DMS79 (cell line): ENCODE measurements around the gene SH2D5.
A peak's percentile ranks its signal among the peaks of the same experiment; 100 is the strongest.

Source experiments
- DNase-seq: peaks from one replicate; lab custom pipeline; 2025; lab: John Stamatoyannopoulos, UW

The SH2D5 gene

DNA sequence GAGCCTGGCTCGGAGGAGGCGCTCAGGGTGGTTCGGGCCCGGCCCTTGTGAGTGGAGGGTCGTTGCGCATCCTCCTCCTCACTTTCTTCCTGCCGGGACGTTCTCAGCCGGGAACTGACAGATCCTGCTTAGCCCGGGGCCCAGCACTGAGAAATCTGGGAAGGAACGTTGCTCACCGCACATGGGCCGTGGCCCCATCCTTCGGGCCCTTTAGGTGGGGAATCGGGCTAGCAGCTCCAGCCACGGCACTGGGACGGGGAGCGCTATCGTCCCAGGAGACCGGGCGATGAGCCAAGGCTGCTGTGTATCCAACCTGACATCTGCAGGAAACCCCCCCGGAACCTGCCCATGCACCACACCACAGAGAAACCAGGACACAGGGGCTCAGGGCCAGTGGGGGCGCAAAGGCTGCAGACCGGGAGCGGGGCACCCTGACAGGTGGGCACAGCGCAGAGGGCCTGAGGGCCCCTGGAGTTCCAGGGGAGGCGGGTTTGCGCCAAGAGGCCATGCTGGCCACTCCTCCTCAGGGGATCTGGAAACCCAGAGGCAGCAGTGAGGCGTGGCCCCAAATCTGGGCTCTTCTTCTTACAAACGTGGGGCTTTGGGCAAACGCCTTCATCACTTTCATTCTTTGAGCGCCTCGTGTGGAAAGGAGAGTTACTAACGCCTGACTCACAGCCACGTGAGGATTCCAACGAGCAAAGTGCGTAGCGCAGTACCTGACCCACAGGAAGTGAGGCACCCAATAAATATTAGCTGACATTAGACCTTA, at the start of gene SH2D5:
Gene SH2D5 (minus strand): TSS at position 116 of the 772 bp plus-strand sequence. CDS start 4,659 bp downstream, outside the sequence.
- peak; percentile 63 for DNase-seq

DNA sequence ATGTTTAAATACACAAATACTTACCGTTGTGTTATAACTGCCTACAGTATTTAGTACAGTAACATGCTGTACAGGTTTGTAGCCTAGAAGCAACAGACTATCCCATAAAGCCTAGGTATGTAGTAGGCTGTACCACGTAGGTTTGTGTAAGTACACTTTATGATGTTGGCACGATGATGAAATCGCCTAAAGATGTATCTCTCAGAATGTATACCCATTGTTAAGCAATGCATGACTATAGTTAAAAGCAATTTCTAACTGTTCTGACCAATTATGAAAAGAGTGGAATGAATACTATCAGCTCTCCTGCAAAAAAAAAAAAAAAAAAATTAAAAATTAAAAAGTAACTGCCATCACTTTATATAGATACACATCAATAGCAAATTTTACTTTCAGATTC, 43.2 kb upstream of the SH2D5 start:
- DNase-seq, result no peak

GRCh38 chr1:20771780-20772179, 39.3 kb upstream of the SH2D5 start:
- no peak for DNase-seq

GRCh38 chr1:20770314-20771087, 38.0 kb upstream of the SH2D5 start:
- no peak for DNase-seq

GRCh38 chr1:20767271-20767670, 34.8 kb upstream of the SH2D5 start:
- no peak for DNase-seq

GRCh38 chr1:20763417-20763816, 30.9 kb upstream of the SH2D5 start:
- no peak for DNase-seq

GRCh38 chr1:20760322-20760721, 27.8 kb upstream of the SH2D5 start:
- DNase-seq, result no peak

DNA sequence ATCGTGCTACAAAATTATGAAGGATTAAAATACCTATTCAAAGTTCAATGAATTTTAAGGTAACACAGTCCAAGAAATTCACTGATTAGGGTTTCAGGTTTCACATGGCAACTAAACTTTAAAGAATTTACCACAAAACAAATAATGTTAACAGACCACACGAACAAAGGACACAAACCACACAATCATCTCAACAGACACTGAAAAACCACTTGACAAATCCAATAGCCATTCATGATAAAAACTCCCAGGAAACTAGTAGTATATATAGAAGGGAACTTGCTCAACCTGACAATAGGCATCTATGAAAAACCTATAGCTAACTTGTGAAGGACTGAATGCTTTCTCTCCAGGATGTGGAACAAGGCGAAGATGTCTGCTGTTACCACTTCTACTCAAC, 21.1 kb upstream of the SH2D5 start:
- DNase-seq, result peak; percentile 19

DNA sequence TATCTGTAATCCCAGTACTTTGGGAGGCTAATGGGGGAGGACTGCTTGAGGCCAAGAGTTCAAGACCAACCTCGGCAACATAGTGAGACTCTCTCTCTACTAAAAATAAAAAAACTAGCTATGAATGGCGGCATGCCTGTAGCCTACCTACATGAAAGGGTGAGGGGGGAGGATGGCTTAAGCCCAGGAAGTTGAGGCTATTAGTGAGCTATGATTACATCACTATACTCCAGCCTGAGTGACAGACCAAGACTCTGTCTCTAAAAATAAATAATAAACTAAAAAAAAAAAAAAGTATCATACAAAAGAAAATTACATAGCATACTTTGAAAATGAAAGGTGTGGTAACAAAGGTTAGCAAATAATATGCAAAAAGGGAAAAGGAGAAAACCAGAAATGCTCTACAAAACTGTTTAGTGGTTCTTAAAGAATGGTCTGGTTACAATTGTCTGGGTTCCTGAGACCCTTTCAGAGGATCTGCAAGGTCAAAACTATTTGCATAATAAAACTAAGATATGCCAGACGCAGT, 19.0 kb upstream of the SH2D5 start:
- DNase-seq, result no peak

DNA sequence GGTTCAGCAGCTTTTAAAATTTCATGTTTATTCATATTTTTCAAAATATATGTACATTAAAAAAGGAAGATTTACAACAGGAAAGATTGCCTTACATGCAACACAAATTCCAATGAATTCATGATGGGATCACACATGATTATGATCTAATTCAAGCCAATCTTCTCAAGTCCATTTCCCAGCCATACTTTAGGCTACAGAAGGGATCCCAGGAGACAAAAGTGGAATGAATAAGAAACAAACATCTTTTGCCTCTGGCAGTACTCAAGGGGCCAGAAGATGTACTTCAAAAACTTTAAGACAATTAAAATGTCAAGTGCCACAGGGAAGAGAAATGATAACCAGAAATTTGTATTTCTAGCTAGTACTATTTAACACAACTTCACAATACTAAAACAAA, 10.2 kb upstream of the SH2D5 start:
- DNase-seq, result no peak

- no peak for DNase-seq
These were observed 8.3 kb upstream of the SH2D5 start for GRCh38 chr1:20740781-20741180.

DNA sequence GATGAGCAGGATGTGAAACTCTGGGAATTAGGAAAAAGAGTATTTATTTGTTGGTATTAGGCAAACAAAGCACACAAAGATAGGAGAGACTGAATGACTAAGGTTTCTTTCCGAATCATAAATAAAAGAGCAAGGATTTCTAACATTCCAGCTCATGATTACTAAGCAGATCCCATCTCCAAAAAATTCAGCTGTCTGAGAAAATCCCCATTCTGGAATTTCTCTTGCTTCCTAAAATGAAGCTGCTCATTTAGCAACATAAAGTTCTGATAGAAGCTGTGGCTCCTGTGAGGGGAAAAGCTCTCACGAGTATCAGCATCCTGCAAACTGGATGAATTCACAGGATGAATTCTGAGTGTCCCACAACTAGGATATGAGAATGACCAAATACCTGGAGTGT, 6.7 kb upstream of the SH2D5 start:
- no peak for DNase-seq

DNA sequence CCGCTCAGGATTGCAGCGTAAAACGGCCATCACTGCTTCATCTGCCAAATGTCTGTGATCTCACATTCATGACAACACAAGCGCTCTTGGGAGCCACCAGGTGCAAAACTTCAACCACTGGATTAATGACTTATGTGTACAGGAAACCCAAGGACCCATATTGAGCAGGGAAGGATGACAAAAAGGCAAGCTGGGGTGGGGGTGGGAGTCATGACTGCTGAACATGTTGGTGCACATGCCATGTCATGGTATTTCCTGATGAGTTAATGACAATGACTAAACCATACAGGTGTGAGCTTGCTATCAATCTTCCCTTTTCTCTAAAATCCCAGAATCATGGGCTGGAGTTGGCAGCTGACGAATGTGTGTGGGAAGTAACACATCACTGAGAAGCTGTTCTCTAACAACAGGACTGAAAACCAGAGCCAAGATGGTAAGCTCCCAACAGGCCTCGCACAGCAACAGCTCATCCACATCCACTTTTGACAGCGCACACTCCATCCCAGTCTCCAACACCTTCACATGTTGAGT, 3.1 kb upstream of the SH2D5 start:
- no peak for DNase-seq

GRCh38 chr1:20733360-20733975, 965 bp upstream of the SH2D5 start:
- DNase-seq, result peak; percentile 32

- peak; percentile 41 for DNase-seq
These were observed 374 bp downstream of the SH2D5 start for GRCh38 chr1:20732071-20732587.

GRCh38 chr1:20731057-20731991, 1.2 kb downstream of the SH2D5 start:
- DNase-seq, result no peak

GRCh38 chr1:20730690-20731056, 1.8 kb downstream of the SH2D5 start:
- no peak for DNase-seq

GRCh38 chr1:20729990-20730689, 2.4 kb downstream of the SH2D5 start:
- no peak for DNase-seq

DNA sequence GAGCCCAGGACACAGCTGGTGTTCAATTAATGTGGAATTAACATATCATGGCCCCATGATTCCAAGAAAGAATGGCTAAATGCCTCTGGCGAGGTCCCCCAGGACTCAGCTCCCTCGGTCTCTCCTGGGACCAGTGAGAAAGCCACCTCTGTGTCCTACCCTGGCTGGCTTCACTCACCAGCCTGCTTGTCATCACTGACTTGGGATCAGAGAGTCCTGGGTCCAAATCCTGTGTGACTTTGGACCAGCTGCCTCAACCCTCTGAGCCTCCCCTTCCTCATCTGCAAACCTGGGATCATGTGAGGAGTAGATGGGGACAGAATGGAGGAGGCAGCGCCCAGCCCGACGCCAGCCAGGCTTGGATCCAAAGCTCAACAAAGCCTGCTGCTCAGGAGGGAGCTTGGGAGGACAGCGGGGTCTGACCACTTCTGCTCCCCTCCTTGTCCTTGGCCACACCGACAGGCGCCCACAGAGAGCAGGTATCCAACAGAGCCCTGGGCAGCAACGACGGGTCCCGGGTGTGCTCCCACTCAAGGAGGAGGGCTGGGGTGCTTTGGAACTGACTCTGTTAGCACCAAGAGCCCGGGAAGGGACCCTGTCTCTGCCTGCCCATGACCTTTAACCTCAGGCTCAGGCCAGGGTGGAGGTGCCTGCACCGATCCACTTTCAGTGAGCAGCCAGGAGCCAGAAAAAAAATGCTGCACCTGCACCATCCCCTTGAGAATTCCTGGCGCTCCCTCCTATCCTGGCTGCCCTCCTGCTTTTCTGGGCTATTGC, 3.2 kb downstream of the SH2D5 start:
- DNase-seq, result no peak
